CD4-positive, alpha-beta T cell treated with Interleukin-15 for 4 hours (primary cell): Measurements from ENCODE around the gene PHLDB3.
A peak's percentile ranks its signal among the peaks of the same experiment; 100 is the strongest.
"Not testable (repeated sequence)": the region's sequence is repeated elsewhere in the genome, so short reads cannot be mapped to it uniquely, and the experiment has no call there.

Source experiments
- DNase-seq: peaks from one replicate; pipeline ENCODE4 v3.0.0-alpha.2; 2020; ENCODE audit warnings: low spot score

The PHLDB3 gene

GRCh38 chr19:43467276-43467675 is 37.3 kb downstream of the PHLDB3 start:
- DNase-seq: no peak

GRCh38 chr19:43466793-43467192 is 37.8 kb downstream of the PHLDB3 start:
- DNase-seq: no peak

GRCh38 chr19:43465468-43466120 is 39.0 kb downstream of the PHLDB3 start, which contains the start of gene LYPD3:
TSS of gene LYPD3 (minus strand) at chr19:43465608. CDS start at chr19:43465571, 37 bp downstream.
- no peak for DNase-seq

GRCh38 chr19:43464134-43464775 is 40.3 kb downstream of the PHLDB3 start:
- DNase-seq: no peak

GRCh38 chr19:43463381-43464133 is 41.0 kb downstream of the PHLDB3 start:
- DNase-seq: peak; percentile 99

GRCh38 chr19:43462785-43463380 is 41.7 kb downstream of the PHLDB3 start:
- no peak for DNase-seq

- DNase-seq: no peak
Observed at GRCh38 chr19:43462383-43462782, 42.2 kb downstream of the PHLDB3 start.

- DNase-seq: no peak
Observed at GRCh38 chr19:43461303-43461702, 43.2 kb downstream of the PHLDB3 start.

- DNase-seq: no peak
Observed at GRCh38 chr19:43460362-43461016, 44.1 kb downstream of the PHLDB3 start.

- no peak for DNase-seq
Observed at GRCh38 chr19:43457809-43458208, 46.7 kb downstream of the PHLDB3 start.

- DNase-seq: no peak
Observed at GRCh38 chr19:43455321-43456113, 49.0 kb downstream of the PHLDB3 start.

GRCh38 chr19:43454031-43454430 is 50.5 kb downstream of the PHLDB3 start:
- DNase-seq: no peak

- no peak for DNase-seq
Observed at GRCh38 chr19:43452582-43452981, 52.0 kb downstream of the PHLDB3 start.

- DNase-seq: no peak
Observed at GRCh38 chr19:43450545-43450997, 54.0 kb downstream of the PHLDB3 start.

GRCh38 chr19:43447655-43448054 is 56.9 kb downstream of the PHLDB3 start:
- no peak for DNase-seq

- DNase-seq: peak; percentile 85
Observed at GRCh38 chr19:43446746-43447489, 57.6 kb downstream of the PHLDB3 start.

- no peak for DNase-seq
Observed at GRCh38 chr19:43445426-43445825, 59.1 kb downstream of the PHLDB3 start.

- DNase-seq: no peak
Observed at GRCh38 chr19:43444531-43445287, 59.8 kb downstream of the PHLDB3 start.

- DNase-seq: not testable (repeated sequence)
Observed at GRCh38 chr19:43444091-43444490, 60.5 kb downstream of the PHLDB3 start.

GRCh38 chr19:43441716-43442115 is 62.8 kb downstream of the PHLDB3 start:
- DNase-seq: no peak
